ENCODE results near the gene SHISA3. TPM values are rescaled to one million over a fixed set of nuclear protein-coding genes. Genes with fewer than 3 reads are reported as not detected.

SHISA3 gene
- total RNA-seq, 1 donor from 2014 or later: 24.2 TPM

DNA sequence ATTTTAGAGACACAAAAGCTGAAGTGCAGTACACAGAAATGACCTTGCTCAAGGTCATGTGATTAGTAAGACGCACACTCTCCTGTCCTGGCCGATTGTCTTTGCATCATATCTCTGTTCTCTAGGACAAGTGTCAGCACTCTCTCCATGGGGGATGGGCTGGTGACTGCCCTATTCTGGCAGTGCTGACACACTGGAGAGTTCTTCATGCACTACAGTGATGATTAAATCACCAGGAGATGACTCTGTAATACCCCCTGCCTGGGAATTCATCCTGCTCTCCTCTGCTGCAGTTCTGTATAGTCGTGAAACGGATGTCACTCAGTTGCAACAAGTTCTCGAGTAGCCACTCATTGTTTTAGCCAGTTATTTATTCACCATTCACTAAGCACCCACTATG is 5.3 kb upstream of the SHISA3 start:
- TF ChIP-seq CTCF (conservative IDR thresholded peaks at IDR 0.05): no peak
- peaks cover 3% of the 10 kb centered on the region for H3K36me3 Mint-ChIP-seq (ENCODE audit: low read depth)
- H3K4me1 Mint-ChIP-seq: peaks cover 24% of the 10 kb centered on the region
- H3K4me3 Mint-ChIP-seq: peak overlapping the region; percentile 22
- no peaks in the 10 kb centered on the region for H3K9me3 Mint-ChIP-seq
- peaks cover 56% of the 10 kb centered on the region for H3K27me3 Mint-ChIP-seq (ENCODE audit: low read depth)
- DNase-seq (ENCODE audit: low read depth, low spot score): no peak
- H3K27ac Mint-ChIP-seq (ENCODE audit: unreplicated experiment): no peak overlapping the region

DNA sequence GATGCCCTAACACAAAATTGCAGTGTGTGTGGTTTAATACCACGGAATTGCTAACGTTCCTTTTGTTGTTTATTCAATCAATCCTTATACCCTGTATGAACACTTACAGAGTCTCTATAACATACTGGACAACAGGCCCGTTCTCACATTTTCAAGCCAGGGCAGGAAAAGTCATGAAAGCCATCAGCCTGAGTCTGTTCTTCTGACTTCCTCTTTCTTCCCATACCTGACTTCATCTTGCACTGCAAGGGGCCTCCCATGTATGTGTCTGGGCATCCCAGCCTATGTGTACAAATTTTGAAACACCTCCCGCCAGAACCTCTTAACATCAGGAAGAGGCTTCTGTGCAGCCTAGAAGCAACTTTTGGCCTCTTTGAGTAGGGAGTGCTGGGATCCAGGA is 4.9 kb upstream of the SHISA3 start:
- H3K4me1 Mint-ChIP-seq: peaks cover 26% of the 10 kb centered on the region
- H3K27me3 Mint-ChIP-seq (ENCODE audit: low read depth): peaks cover 60% of the 10 kb centered on the region
- H3K36me3 Mint-ChIP-seq (ENCODE audit: low read depth): peaks cover 3% of the 10 kb centered on the region
- H3K27ac Mint-ChIP-seq (ENCODE audit: unreplicated experiment): no peak overlapping the region
- no peaks in the 10 kb centered on the region for H3K9me3 Mint-ChIP-seq
- no peak for TF ChIP-seq CTCF (conservative IDR thresholded peaks at IDR 0.05)
- H3K4me3 Mint-ChIP-seq: peak overlapping the region; percentile 22
- DNase-seq (ENCODE audit: low read depth, low spot score): no peak

- Mint-ChIP-seq H3K36me3 (ENCODE audit: low read depth) (peaks cover 3% of the 10 kb centered on the region), H3K4me1 (peaks cover 42% of the 10 kb centered on the region), H3K27ac (ENCODE audit: unreplicated experiment) (no peak overlapping the region), H3K4me3 (peak overlapping the region; percentile 25), H3K9me3 (no peaks in the 10 kb centered on the region), H3K27me3 (ENCODE audit: low read depth) (peaks cover 82% of the 10 kb centered on the region)
- DNase-seq (ENCODE audit: low read depth, low spot score): no peak
- no peak for TF ChIP-seq CTCF (conservative IDR thresholded peaks at IDR 0.05)
Measured at GRCh38 chr4:42395595-42395994, 1.7 kb upstream of the SHISA3 start.

GRCh38 chr4:42396361-42396751 is 932 bp upstream of the SHISA3 start:
- Mint-ChIP-seq H3K36me3 (ENCODE audit: low read depth) (peaks cover 3% of the 10 kb centered on the region), H3K4me1 (peaks cover 43% of the 10 kb centered on the region), H3K27ac (ENCODE audit: unreplicated experiment) (peak overlapping the region; percentile 60), H3K27me3 (ENCODE audit: low read depth) (peaks cover 84% of the 10 kb centered on the region), H3K9me3 (no peaks in the 10 kb centered on the region), H3K4me3 (peak overlapping the region; percentile 82)
- no peak for DNase-seq (ENCODE audit: low read depth, low spot score)
- TF ChIP-seq CTCF (conservative IDR thresholded peaks at IDR 0.05): no peak

- H3K4me1 Mint-ChIP-seq: peaks cover 36% of the 10 kb centered on the region
- peak; percentile 19 for DNase-seq (ENCODE audit: low read depth, low spot score)
- no peaks in the 10 kb centered on the region for H3K36me3 Mint-ChIP-seq (ENCODE audit: low read depth)
- no peaks in the 10 kb centered on the region for H3K9me3 Mint-ChIP-seq
- peak overlapping the region; percentile 95 for H3K4me3 Mint-ChIP-seq
- peaks cover 82% of the 10 kb centered on the region for H3K27me3 Mint-ChIP-seq (ENCODE audit: low read depth)
- H3K27ac Mint-ChIP-seq (ENCODE audit: unreplicated experiment): no peak overlapping the region
- TF ChIP-seq CTCF (conservative IDR thresholded peaks at IDR 0.05): no peak
Measured at GRCh38 chr4:42397635-42398170, 415 bp downstream of the SHISA3 start.

Data from neural crest cell (in vitro differentiated cells).